GM12891 (cell line): Measurements from ENCODE around the gene COL15A1.

Experiments used
- POLR2A ChIP-seq: IDR thresholded peaks from 2 replicates; pipeline ENCODE4 v1.6.1; 2011; ENCODE audit warnings: low read depth, low read length, control low read depth
- POLR2AphosphoS5 ChIP-seq: IDR thresholded peaks from 2 replicates; pipeline ENCODE4 v1.6.1; 2011; ENCODE audit warnings: low read depth, low read length, control low read depth
- SPI1 ChIP-seq: IDR thresholded peaks from 2 replicates; pipeline ENCODE4 v1.6.1; 2011; ENCODE audit warnings: low read depth, low read length, control low read depth
- TAF1 ChIP-seq: IDR thresholded peaks from 2 replicates; pipeline ENCODE4 v1.6.1; 2011; ENCODE audit warnings: low read depth, low read length, control low read depth

- no peak for TF ChIP-seq POLR2AphosphoS5
- no peak for TF ChIP-seq POLR2A
- no peak for TF ChIP-seq TAF1
- TF ChIP-seq SPI1, result no peak
These were observed 18.5 kb downstream of the COL15A1 start for GRCh38 chr9:98962181-98962560.
